ENCODE results near the gene ADAM22.

The ADAM22 gene

DNA sequence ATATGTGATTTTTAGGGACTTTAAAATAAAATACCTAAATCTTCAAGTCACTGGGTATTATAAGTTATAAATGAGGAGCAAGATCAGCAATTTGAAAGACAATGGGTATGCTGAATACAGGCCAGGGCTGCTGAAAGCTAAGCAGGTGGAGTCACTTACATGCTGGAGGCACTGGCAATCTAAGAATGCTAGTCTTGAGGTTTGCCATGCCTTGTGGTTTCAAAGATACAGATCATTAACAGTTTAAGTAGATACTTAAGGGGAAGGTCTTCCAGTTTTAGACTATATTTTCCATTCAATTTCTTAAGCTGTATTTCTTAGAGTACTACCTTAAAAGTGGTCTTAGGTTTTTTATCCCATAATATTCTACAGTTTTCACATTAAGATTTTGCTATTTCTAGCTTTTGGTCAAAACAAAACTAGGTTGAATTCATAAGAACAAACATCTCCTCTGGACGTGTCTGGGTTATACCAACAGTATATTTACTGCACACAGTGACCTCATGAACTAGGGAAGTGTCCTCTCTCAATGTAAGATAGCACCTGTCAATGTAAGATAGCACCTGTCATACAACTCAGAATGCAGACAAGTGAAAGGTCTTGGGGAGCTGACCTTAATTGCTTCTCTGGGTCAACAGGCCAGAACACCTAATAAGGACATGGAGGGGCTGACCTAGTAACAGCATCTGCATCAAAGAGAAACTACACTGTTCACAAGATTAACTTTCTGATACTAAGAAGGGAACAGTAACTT lies 283.8 kb downstream of the ADAM22 start:
- CTCF ChIA-PET: interaction anchor here (1.0 to 1.2 kb wide), 2 partner anchors 11 to 25 kb away, joined by 3 read pairs; no protein-coding TSS in a partner anchor
- peaks cover 20 to 42% of the 10 kb centered on the region in 2 experiments for H3K36me3 ChIP-seq (ENCODE audit: control insufficient read depth in 2 of 2, insufficient read depth in 1 of 2, low read length in 2 of 2)
- POLR2A ChIA-PET: no interaction called here

DNA sequence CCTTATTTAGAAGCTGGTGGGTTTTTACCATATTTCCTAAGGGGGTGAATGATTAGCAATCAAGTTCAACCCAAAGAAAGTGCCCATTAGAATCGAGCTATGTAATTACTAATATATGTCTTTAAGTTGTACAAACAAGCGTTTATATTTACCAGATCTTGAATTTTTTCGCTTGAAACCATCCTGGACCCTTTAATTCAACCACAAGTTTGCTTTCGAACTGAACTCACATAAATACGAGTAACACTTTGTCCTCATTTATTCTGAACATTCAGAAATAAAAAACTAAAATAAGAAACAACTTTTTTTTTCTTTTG lies 284.3 kb downstream of the ADAM22 start:
- ChIA-PET CTCF (interaction anchor here (1.0 to 1.2 kb wide), 2 partner anchors 11 to 25 kb away, joined by 3 read pairs; no protein-coding TSS in a partner anchor), POLR2A (no interaction called here)
- H3K36me3 ChIP-seq (ENCODE audit: control insufficient read depth in 2 of 2, insufficient read depth in 1 of 2, low read length in 2 of 2): peaks cover 20 to 37% of the 10 kb centered on the region in 2 experiments
- TF ChIP-seq GLIS2 (tag by site-specific recombination; IDR thresholded peaks at IDR 0.05) (no peak), ZSCAN16 (tag by site-specific recombination; IDR thresholded peaks at IDR 0.05) (no peak), ZBTB20 (tag by site-specific recombination; IDR thresholded peaks at IDR 0.05) (no peak), ZNF239 (tag by site-specific recombination; IDR thresholded peaks at IDR 0.05) (no peak)
- no peaks in the 10 kb centered on the region for H3K9me3 ChIP-seq (ENCODE audit: control insufficient read depth, insufficient read depth, low read depth, low read length)
- H3K27ac ChIP-seq (ENCODE audit: extremely low read depth, low read depth, low read length): no peak overlapping the region
- H3K4me3 ChIP-seq (ENCODE audit: low read depth, low read length): peak overlapping the region; percentile 98
- H3K4me1 ChIP-seq (ENCODE audit: control insufficient read depth, insufficient read depth, low read length): 0 out of 2 replicates have a peak, but pooled peaks cover 5% of the 10 kb centered on the region

More for the DNA sequence above, 283.8 kb downstream of the ADAM22 start:
- TF ChIP-seq ZNF426 (tag by site-specific recombination; IDR thresholded peaks at IDR 0.05) (no peak), ZNF155 (tag by site-specific recombination; IDR thresholded peaks at IDR 0.05) (no peak), ZNF202 (tag by site-specific recombination; IDR thresholded peaks at IDR 0.05; ENCODE audit: borderline replicate concordance) (no peak), ZNF433 (tag by site-specific recombination; IDR thresholded peaks at IDR 0.05; ENCODE audit: low read depth) (no peak), ZIC2 (tag by site-specific recombination; IDR thresholded peaks at IDR 0.05) (no peak)
- TF ChIP-seq, protein P1, sequence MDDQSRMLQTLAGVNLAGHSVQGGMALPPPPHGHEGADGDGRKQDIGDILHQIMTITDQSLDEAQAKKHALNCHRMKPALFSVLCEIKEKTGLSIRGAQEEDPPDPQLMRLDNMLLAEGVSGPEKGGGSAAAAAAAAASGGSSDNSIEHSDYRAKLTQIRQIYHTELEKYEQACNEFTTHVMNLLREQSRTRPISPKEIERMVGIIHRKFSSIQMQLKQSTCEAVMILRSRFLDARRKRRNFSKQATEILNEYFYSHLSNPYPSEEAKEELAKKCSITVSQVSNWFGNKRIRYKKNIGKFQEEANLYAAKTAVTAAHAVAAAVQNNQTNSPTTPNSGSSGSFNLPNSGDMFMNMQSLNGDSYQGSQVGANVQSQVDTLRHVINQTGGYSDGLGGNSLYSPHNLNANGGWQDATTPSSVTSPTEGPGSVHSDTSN (CRISPR knock-in tag; IDR thresholded peaks at IDR 0.05): no peak
- TF ChIP-seq, protein P2, sequence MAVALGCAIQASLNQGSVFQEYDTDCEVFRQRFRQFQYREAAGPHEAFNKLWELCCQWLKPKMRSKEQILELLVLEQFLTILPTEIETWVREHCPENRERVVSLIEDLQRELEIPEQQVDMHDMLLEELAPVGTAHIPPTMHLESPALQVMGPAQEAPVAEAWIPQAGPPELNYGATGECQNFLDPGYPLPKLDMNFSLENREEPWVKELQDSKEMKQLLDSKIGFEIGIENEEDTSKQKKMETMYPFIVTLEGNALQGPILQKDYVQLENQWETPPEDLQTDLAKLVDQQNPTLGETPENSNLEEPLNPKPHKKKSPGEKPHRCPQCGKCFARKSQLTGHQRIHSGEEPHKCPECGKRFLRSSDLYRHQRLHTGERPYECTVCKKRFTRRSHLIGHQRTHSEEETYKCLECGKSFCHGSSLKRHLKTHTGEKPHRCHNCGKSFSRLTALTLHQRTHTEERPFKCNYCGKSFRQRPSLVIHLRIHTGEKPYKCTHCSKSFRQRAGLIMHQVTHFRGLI (tag by site-specific recombination; IDR thresholded peaks at IDR 0.05): no peak
- TF ChIP-seq, protein P3, sequence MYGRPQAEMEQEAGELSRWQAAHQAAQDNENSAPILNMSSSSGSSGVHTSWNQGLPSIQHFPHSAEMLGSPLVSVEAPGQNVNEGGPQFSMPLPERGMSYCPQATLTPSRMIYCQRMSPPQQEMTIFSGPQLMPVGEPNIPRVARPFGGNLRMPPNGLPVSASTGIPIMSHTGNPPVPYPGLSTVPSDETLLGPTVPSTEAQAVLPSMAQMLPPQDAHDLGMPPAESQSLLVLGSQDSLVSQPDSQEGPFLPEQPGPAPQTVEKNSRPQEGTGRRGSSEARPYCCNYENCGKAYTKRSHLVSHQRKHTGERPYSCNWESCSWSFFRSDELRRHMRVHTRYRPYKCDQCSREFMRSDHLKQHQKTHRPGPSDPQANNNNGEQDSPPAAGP (tag by site-specific recombination; IDR thresholded peaks at IDR 0.05): no peak
- TF ChIP-seq, protein P4, sequence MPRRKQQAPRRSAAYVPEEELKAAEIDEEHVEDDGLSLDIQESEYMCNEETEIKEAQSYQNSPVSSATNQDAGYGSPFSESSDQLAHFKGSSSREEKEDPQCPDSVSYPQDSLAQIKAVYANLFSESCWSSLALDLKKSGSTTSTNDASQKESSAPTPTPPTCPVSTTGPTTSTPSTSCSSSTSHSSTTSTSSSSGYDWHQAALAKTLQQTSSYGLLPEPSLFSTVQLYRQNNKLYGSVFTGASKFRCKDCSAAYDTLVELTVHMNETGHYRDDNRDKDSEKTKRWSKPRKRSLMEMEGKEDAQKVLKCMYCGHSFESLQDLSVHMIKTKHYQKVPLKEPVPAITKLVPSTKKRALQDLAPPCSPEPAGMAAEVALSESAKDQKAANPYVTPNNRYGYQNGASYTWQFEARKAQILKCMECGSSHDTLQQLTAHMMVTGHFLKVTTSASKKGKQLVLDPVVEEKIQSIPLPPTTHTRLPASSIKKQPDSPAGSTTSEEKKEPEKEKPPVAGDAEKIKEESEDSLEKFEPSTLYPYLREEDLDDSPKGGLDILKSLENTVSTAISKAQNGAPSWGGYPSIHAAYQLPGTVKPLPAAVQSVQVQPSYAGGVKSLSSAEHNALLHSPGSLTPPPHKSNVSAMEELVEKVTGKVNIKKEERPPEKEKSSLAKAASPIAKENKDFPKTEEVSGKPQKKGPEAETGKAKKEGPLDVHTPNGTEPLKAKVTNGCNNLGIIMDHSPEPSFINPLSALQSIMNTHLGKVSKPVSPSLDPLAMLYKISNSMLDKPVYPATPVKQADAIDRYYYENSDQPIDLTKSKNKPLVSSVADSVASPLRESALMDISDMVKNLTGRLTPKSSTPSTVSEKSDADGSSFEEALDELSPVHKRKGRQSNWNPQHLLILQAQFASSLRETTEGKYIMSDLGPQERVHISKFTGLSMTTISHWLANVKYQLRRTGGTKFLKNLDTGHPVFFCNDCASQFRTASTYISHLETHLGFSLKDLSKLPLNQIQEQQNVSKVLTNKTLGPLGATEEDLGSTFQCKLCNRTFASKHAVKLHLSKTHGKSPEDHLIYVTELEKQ (tag by site-specific recombination; IDR thresholded peaks at IDR 0.05; ENCODE audit: borderline replicate concordance): no peak
- TF ChIP-seq, protein P5, sequence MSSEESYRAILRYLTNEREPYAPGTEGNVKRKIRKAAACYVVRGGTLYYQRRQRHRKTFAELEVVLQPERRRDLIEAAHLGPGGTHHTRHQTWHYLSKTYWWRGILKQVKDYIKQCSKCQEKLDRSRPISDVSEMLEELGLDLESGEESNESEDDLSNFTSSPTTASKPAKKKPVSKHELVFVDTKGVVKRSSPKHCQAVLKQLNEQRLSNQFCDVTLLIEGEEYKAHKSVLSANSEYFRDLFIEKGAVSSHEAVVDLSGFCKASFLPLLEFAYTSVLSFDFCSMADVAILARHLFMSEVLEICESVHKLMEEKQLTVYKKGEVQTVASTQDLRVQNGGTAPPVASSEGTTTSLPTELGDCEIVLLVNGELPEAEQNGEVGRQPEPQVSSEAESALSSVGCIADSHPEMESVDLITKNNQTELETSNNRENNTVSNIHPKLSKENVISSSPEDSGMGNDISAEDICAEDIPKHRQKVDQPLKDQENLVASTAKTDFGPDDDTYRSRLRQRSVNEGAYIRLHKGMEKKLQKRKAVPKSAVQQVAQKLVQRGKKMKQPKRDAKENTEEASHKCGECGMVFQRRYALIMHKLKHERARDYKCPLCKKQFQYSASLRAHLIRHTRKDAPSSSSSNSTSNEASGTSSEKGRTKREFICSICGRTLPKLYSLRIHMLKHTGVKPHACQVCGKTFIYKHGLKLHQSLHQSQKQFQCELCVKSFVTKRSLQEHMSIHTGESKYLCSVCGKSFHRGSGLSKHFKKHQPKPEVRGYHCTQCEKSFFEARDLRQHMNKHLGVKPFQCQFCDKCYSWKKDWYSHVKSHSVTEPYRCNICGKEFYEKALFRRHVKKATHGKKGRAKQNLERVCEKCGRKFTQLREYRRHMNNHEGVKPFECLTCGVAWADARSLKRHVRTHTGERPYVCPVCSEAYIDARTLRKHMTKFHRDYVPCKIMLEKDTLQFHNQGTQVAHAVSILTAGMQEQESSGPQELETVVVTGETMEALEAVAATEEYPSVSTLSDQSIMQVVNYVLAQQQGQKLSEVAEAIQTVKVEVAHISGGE (tag by site-specific recombination; conservative IDR thresholded peaks at IDR 0.05; ENCODE audit: low read depth): no peak
- Histone ChIP-seq H3K4me3 (ENCODE audit: low read depth, low read length) (peak overlapping the region; percentile 98), H3K9me3 (ENCODE audit: control insufficient read depth, insufficient read depth, low read depth, low read length) (no peaks in the 10 kb centered on the region), H3K27ac (ENCODE audit: extremely low read depth, low read depth, low read length) (no peak overlapping the region), H3K4me1 (ENCODE audit: control insufficient read depth, insufficient read depth, low read length) (0 out of 2 replicates have a peak, but pooled peaks cover 5% of the 10 kb centered on the region)

All from HEK293 (cell line).